Cerebellar nuclear complex (tissue), 1 donor: ENCODE results near the gene ASTN2.
"Not testable (repeated sequence)": the region's sequence is repeated elsewhere in the genome, so short reads cannot be mapped to it uniquely, and the experiment has no call there.

Source experiments
- DNase-seq, 2 experiments: peaks; one replicate each; lab custom pipeline; 2025; lab: John Stamatoyannopoulos, UW

The ASTN2 gene

DNA sequence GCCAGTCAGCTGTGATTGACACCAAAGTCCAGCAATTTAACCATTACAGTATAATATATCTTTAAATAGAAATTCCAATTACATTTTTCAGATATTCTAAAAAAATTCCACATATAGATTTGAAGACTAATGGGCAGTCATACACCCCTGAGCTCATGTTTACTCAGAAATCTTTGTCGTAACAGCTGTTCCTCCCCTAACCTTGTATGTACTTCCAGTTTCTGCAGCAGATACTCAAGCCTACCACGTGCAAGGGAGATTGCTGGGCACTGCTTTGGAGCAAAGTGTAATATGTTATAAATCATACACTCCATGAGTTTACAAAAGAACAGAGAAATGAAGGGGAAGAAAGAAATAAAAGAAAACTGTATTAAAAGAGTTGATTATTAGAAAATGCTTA, 486.6 kb downstream of the ASTN2 start:
- DNase-seq: no peak

DNA sequence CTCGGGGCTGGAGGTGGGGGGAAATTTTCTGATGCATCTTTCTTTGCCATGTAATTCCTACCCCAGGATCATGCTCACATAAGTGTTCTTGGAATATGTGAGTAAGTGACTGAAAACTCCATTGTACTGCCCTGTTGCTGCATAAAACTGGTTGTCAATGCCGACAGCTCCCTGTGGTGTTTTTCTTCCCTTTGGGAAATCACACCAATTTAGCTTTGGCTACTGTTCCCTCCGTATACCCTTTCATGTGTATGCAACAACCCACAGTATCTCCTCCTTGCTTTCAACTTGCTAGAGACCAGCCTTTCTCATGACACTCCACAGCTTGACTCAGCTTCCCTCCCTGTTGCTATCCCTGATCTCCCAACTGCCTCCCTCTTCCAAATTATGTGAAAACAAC, 487.1 kb downstream of the ASTN2 start:
- DNase-seq: no peak

DNA sequence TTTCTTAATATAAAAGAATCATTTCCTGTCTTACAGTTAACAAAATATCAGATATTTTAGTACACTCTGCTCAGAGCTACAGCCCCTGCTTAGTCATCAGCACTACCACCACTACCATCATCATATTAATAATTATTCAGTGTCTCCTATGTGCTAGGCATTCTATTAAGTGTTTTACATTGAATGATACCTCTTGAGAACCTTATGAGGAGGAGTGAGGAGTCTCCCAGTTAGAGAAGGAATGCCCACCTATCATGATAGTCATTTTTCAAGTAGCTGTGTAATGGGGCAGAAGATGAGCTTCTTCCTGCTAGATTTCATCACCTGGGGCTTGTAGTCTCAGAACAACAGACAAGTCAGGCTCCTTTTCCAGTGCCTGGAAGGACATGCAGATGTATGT, 489.7 kb downstream of the ASTN2 start:
- no peak for DNase-seq

DNA sequence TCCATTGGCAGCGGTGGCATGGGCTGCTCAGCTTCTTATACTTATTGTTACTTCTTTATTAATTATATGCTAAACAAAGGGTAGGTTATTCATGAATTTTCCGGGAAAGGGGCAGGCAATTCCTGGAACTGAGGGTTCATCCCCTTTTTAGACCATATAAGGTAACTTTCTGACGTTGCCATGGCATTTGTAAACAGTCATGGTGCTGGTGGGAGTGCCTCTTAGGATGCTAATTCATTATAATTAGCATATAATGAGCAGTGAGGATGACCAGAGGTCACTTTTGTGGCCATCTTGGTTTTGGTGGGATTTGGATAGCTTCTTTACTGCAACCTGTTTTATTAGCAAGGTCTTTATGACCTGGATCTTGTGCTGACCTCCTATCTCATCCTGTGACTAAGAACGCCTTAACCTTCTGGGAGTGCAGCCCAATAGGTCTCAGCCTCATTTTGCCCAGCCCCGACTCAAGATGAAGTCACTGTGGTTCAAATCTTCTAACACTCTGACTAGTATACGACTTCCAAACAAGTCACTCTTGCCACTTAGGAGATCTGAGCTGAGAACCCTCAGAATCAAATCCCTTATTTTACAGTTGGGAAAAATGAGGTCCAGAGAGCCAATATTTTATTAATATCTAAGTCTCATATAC, 490.3 kb downstream of the ASTN2 start:
- no peak for DNase-seq

DNA sequence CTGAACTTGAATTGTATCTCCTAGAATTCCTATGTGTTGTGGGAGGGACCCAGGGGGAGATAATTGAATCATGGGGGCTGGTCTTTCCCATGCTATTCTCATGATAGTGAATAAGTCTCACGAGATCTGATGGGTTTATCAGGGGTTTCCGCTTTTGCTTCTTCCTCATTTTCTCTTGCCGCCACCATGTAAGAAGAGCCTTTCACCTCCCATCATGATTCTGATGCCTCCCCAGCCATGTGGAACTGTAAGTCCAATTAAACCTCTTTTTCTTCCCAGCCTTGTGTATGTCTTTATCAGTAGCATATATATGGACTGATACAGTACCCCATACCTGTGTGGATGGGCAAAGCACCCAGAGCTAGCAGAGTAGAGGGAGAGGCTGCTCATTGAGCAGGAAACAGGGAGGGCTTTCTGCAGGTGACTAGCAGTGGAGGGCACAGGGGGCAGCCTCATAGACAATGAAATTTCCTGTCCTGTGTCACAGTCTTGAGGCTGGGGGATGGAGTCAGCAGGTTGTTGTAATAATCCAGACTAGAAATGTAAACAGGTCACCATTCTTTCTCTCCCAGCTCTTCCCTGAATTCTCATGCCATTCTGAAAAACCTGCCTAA, 496.9 kb downstream of the ASTN2 start:
- not testable (repeated sequence) for DNase-seq

DNA sequence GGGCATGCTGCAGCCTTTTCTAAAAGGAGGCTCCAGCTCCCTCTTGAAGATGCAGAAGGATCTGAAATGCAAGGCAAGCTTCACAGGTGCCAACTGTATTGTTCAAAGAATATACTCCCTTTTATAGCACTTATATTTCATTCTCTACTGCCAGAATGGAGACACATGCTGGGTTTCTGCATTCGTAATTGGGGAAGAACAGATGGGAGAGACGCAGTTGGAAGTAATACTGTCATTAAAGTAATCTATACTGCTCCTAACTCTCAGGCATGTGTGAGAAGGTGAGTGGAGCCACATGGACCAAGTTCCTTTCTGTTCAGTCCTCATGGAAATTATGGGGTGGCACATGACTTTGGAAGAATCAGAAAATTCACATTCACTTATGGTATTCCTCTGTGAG, 501.3 kb downstream of the ASTN2 start:
- DNase-seq: no peak

DNA sequence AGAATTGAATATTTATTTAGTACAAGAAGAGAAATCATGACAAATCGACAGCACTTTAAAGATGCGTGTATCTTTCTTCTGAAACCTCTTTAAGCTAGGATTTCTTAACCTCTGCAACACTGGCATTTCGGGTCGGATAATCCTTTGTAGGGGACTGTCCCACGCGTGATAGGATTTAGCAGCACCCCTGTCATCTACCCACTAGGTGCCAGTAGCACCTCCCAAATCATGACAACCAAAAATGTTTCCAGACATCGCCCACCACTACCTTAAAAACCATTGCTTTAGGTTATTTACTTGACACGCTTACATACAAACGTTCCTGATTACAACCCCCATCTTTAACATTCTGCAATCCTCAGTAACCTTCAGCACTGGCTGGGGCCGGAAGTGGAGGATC, 504.7 kb downstream of the ASTN2 start:
- DNase-seq: no peak

DNA sequence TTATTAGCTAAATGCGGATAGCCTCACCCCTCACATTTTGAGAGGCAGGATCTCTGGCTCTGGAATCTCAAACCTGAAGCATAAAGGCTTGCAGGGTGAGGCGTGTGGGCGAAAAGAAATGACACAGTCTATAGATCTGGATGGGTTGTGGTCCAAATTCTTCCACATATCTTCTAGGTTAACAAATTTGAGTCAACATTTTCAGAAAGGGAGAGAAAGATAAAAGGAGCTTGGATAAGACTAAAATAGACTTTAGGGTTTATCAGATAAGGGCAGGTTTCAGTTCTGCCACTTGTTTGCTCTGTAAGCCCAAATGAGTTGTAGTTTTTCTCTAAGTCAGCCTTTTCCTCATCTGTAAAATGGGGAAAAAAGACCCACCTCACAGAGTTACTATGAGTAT, 506.9 kb downstream of the ASTN2 start:
- no peak for DNase-seq

DNA sequence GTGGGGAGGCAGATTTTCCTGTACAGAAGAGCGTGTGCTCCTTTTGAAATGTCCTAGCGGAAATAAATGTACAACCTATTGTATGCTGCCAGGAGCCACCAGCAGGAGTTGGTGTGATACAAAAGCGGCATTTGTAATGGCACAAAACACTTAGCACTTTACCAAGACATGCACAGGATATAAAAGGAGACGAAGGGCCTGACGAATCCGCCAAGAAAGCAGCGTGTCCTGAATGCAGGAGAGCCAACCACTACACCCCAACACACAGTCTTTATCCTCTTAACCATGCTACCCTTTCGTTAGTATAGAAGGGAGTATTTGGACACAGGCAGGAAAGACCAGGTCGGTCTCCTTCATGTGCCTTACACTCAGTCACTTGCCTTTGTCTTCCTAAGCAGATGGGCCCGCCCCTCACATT, 509.7 kb downstream of the ASTN2 start:
- DNase-seq: no peak

DNA sequence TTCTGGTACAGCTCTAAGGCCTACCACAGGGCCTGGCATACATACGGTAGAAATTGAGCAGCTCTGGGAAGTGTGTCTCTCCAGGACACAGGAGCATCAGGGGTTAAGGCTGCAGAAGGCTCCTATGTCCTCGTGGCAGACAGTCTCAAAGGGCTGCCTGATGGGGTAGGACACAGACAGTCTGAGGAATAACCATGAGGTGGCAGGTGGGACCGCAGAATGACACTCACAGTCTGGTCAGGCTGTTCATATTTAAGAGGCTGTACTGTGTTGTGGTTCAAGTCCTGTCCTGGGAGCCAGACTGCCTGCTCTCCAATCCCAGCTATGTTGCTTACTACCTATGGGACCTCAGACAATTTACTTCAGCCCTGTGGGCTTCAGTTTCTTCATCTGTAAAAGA, 510.7 kb downstream of the ASTN2 start:
- no peak for DNase-seq

DNA sequence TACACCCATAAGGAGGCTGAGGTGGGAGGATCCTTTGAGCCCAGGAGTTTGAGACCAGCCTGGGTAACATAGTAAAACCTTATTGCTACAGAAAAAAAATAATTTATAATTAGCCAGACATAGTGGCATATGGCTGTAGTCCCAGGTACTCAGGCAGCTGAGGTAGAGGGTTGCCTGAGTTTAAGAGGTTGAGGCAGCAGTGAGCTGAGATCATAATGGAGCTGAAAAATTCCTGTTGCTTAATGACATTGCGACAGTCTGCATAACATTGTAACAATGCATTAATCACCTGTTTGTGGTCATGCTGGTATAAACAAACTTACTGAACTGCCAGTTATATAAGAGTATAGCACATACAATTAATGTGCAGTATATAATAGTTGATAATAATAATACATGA, 513.6 kb downstream of the ASTN2 start:
- DNase-seq: no peak

DNA sequence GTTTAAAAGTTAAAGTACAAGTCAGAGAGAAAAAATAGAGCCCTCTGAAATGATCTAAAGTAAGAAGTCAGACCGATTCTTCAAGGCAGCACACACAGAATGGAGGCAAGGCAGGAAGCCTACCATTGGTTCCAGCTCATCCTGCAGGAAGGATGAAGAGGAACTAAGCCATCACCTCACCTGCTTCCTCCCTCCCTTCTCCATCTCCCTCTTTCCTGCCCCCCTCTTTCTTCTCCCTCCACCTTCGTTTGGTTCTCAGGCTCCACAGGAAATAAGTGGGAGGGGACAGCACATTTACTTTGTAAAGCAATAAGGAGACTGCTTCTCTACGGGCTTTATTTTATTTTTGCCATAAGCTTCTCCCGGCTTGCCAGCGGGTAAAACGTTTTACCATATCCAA, 514.3 kb downstream of the ASTN2 start:
- no peak for DNase-seq

DNA sequence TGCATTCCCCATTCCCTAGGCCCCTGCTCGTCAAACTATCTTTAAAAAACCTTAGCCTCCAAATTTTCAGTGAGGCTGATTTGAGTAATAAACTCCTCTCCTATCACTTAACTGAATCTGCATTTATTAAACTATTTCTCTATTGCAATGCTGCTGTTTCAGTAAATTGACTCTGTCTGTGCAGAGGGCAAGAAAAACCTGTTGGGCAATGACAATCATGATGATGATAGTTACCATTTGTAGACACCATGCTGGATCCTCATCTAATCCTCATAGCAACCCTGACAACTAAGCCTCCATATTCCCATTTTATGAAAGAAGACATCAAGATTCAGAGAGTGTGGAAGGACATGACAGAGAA, 514.9 kb downstream of the ASTN2 start:
- no peak for DNase-seq

DNA sequence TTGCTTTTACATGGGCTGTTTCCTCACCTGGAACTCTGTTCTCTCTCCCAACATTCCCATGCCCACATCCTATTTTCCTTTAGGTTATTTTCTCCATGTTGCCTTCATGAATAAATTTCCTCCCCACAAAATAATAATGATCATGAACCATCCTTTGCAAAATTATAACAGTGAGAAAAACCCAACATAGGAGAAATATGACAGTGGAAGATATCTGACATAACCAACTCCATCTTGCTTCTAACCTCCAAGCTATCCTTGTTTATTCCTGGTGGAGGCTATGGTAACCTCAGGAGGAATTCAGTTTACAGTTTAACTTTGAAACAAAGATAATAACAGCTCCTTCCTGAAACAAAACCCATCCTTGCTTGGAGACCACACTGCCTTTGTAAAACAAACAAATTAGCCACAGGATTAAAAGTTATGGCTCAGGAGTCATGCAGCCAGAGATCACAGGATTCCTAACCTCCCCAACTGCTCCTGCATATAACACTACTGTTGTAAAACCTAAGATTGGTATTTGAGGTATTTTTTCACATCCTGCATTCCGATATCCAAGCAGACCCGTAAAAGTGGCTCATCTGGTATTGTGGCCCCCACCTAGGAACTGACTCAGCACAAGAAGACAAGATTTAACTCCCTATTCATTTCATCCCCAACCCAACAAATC, 515.4 kb downstream of the ASTN2 start:
- no peak for DNase-seq

DNA sequence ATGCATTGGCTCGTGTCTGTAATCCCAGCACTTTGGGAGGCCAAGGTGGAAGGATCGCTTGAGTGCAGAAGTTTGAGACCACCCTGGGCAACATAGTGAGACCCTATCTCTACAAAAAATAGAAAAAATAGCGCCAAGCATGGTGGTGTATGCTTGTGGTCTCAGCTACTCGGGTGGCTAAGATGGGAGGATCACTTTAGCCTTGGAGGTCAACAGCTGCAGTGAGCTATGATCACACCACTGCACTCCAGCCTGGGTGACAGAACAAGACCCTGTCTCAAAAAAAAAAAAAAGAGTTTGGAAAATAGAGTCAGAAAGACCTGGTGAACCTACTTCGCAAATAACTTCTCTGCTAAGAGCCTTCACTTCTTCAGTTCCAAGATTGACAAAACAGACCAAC, 516.7 kb downstream of the ASTN2 start:
- not testable (repeated sequence) for DNase-seq

DNA sequence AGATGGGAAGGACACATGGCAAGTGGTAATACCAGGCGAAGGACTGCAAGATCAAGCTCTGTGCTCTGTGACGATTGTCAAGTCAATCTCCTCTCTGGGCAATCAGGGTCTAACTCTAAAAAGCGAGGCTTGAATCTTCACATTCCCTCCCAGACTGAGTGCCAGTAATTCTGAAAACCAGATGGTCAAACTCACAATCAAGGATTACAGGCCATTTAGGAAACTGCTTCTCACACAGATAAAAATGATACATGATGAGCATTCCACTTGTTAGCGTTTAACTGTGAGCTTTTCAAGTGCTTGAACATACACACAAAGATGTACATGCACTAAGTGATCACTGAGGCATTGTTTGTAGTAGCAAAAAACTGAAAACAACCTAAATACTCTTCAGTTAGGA, 517.7 kb downstream of the ASTN2 start:
- no peak for DNase-seq

DNA sequence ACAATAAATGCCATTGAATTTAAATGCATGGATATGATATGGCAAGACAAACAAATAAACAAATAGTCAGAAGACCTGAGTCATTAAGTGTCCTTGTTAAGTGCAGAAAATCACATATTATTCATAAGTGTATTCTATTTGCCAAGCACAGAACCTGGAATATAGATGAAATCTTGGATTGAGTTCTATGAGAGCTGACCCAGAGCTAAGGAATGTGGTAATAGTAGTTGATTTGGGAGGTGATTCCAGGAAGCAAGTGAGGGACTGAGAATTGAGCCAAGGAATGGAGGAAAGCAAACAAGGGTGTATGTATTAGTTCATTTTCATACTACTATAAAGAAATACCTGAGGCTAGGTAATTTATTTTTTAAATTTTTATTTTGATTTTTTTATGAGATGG, 518.9 kb downstream of the ASTN2 start:
- no peak for DNase-seq

DNA sequence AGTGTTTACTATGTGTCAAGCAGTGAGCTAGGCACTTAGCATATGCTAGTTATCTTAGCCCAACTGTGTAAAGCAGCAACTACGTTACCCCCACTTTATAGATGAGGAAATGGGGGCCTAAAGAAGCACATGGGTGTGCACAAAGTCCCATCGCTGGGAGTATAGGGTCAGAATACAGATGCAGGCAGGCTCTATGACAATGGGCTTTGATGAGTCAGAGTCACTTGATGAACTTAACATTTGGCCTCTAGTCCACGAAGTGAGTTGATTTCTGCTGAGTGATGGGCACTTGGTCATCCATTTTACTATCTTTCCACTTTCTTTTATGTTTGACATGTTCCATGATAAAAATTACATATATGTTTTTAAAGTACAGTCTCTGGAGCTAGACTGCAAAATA, 523.4 kb downstream of the ASTN2 start:
- no peak for DNase-seq

DNA sequence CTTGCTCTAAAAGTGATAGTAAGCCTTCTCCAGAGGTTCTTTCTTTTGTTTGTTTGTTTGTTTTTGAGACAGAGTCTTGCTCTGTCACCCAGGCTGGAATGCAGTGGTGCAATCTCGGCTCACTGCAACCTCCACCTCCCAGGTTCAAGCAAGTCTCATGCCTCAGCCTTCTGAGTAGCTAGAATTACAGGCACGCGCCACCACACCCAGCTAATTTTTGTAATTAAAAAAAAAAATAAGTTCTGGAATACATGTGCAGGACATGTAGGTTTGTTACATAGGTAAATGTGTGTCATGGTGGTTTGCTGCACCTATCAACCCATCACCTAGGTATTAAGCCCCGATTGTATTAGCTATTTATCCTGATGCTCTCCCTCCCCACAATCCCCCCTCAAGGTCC, 526.4 kb downstream of the ASTN2 start:
- DNase-seq: not testable (repeated sequence)

DNA sequence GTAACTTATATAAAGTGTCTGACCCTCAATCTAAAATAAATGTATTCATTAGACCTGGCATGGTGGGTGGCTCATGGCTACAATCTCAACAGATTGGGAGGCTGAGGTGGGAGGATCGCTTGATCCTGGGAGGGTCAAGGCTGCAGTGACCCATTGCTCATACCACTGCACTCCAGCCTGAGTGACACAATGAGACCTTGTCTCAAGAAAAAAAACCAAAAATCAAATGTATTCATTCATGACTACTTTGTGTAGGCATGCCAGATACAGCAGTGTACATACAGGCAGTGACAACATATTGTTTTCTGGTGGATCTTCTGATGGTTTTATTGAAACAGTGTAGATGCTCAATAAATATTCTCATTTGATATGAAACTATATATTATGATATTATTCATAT, 526.8 kb downstream of the ASTN2 start:
- no peak for DNase-seq

DNA sequence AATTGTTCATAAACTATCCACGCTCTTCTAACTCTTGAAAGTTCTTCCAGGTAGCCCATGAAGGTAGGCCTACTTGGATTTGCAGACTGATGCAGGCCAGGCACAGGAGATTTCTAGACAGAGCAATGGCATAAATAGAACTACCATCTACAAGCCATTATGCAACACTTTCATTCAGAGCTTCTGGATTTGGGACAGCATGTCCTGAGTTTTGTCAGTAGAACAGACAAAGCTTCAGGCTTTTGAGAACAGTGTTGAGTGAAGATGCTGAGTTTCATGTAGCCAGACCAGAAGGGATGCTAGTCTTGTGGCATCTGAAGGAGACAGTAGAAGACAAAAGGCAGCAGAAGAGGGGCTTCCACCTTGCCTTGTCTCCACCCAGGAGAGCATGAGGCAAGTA, 531.2 kb downstream of the ASTN2 start:
- no peak for DNase-seq

DNA sequence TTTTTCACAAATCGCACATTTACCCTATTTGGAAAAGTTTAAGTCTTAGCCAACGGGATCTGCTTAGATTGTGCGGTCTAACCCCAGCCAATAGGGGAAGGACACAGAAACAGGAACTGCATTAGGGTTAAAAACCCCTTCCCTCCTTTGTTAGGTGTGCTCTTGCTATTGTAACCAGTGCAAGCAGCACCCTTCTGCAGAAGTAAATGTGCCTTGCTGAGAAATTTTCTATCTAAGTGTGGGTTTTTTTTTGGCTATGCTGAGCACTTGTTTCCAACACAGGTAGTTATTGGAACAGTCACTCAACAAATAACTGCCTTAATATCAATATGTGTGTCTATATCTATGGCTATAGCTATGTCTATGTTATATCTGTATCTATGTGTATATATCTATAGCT, 537.8 kb downstream of the ASTN2 start:
- DNase-seq: no peak

DNA sequence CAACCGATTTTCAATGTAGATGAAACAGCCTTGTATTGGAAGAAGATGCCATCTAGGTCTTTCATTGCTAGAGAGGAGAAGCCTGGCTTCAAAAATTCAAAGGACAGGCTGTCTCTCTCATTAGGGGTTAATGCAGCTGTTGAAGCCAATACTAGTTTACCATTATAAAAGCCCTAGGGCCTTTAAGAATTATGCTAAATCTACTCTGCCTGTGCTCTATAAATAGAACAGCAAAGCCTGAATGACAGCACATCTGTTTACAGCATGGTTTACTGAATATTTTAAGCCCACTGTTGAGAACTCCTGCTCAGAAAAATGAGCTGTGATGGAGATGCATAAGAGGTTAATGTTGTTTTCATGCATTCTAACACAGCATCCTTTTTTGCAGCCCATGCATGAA, 539.3 kb downstream of the ASTN2 start:
- DNase-seq: no peak
